ENCODE data around the gene ICOS.

DNA sequence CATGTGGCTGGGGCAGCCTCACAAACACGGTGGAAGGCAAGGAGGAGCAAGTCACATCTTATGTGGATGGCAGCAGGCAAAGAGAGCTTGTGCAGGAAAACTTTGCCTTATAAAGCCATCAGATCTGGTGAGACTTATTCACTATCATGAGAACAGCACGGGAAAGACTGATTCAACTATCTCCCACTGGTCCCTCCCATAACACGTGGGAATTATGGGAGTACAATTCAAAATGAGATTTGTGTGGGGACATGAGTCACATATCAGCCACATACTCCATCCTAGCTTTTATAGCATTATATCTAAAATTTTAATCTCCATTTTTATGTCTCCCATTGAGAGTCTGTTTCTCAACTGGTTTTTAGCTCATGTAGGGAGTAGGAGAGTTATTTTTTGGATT is 45.7 kb downstream of the ICOS start:
- no peak for TF ChIP-seq POLR2A (IDR thresholded peaks at IDR 0.05; ENCODE audit: low read length)
- TF ChIP-seq GATA1 (IDR thresholded peaks at IDR 0.05; ENCODE audit: low read depth, low read length), result no peak
